Raji (cell line): ENCODE measurements around the gene CUEDC1.
A peak's percentile ranks its signal among the peaks of the same experiment; 100 is the strongest.

ENCODE experiments used
- POLR2A ChIP-seq: IDR thresholded peaks from 2 replicates; pipeline ENCODE4 v1.6.1; 2011; ENCODE audit warnings: low read depth, low read length, control low read depth; ENCODE audit not compliant: insufficient read depth

Gene CUEDC1

GRCh38 chr17:57955183-57955931 is at the start of gene CUEDC1:
TSS of gene CUEDC1 (minus strand) at chr17:57955412. CDS start at chr17:57885564, 69,848 bp downstream.
- TF ChIP-seq POLR2A = no peak

DNA sequence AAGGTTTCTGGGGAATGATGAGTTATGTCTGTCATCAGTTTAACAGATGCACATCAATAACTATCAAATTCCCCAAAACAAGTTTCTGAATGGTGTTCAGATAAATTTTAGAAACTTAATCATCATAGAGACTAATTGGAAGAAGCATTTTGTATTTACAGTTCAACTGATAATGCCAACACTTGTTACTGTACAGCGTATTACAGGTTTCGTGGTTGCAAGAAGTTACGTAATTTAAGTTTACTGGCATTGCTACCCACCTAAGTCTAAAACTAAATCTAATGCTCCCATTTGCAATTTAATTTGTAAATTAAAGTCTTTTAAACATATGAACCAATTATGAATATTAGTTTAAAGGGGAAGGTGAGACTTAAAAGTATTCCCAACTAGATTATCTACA is 48.8 kb upstream of the CUEDC1 start:
- TF ChIP-seq POLR2A = no peak

GRCh38 chr17:58002973-58003372 is 47.8 kb upstream of the CUEDC1 start:
- TF ChIP-seq POLR2A = no peak

DNA sequence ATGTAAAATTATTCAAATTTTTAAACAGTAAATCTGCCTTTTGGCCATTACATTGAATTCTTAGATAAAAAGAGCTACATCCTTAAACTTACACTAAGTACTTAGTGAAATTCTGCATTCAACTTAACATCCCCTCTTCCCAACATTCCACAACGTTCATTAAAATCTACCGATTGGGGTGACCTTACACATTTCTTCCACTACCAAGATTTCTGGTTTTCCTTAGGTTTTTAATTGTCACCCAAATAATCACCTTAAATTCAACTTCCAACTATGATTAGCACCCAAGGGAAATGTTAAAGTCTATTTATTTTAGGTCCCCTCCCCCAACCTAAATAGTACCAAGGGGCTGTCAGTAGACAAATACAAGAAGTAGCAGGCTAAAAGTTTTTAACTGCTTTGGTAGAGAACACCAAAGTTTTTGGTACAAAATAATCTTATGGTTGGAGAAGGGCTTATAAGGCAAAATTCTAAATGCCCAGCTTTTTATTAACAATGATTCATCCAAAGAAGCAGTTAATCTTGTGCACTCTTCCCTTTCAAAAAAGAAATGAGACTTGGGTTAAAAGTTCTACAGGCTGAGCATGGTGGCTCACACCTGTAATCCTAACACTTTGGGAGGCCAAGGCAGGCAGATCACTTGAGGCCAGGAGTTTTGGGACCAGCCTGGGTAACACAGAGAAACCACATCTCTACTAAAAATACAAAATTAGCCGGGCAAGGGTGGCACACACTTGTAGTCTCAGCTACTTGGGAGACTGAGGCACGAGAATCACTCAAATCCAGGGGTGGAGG is 47.1 kb upstream of the CUEDC1 start:
- TF ChIP-seq POLR2A = no peak

- TF ChIP-seq POLR2A = no peak
These were observed 46.4 kb upstream of the CUEDC1 start for GRCh38 chr17:58001461-58002124.

- TF ChIP-seq POLR2A = no peak
These were observed 44.3 kb upstream of the CUEDC1 start for GRCh38 chr17:57999496-58000017.

GRCh38 chr17:57999010-57999495 is 43.8 kb upstream of the CUEDC1 start:
- no peak for TF ChIP-seq POLR2A

GRCh38 chr17:57997085-57997809 is 42.0 kb upstream of the CUEDC1 start:
- no peak for TF ChIP-seq POLR2A

- peak; percentile 27; the same call in 1 of the 2 replicates for TF ChIP-seq POLR2A
These were observed 40.1 kb upstream of the CUEDC1 start for GRCh38 chr17:57995076-57995956.

- TF ChIP-seq POLR2A = no peak
These were observed 39.2 kb upstream of the CUEDC1 start for GRCh38 chr17:57994436-57994835.

DNA sequence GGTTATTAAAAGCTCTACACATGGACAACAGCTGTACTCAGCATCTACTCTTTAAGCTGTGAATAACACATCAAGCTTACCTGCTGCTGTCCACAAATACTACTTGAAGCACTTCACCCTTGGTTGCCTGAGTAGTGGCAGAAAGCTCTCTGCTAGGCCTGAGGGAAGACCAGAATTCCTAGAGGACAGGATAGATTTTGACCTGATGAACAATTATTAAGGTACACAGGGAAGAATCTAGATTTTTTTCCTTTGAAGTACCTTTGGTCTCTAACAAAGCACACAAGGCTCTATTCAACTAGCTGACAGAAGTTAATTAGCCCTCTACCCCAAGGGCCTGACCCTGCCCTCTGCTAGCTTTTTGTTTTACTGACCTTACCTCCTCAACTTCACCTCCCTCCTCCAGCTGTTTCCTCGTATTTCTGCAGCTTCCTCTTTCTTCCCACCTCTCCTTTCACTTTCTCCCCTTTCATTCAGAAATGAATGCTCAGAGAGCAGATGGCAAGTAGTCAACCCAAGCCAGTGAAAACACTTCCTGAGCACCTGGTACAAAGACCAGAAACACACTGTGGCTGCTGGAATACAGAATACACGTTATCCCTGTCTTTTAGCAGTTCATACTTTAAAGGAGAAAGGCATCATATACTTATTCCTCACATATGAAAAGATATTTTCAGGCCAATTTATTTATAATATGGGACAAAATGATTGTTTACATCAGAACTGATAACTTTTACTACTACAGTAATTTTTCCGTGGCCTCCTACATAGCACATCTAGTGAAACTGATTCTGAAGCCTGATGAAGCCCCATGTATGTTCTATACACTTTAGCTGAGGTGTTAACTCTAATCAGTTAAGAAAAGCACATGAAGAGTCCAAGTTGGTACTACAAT is 38.5 kb upstream of the CUEDC1 start:
- 0 out of 2 replicates have a peak, but pooled peaks have one; percentile 25 for TF ChIP-seq POLR2A

GRCh38 chr17:57991537-57991936 is 36.3 kb upstream of the CUEDC1 start:
- TF ChIP-seq POLR2A = no peak

GRCh38 chr17:57990037-57990436 is 34.8 kb upstream of the CUEDC1 start:
- TF ChIP-seq POLR2A = no peak
